GM18505 (cell line): Measurements from ENCODE around the gene TNS3.

ENCODE experiments used
- ATAC-seq: cut with Tn5 transposase; IDR thresholded peaks from one replicate; pipeline ENCODE4 v1.9.1; 2021; ENCODE audit not compliant: unreplicated experiment
- POLR2A ChIP-seq: IDR thresholded peaks from 4 replicates; pipeline ENCODE4 v1.6.1; 2011; ENCODE audit warnings: borderline replicate concordance; ENCODE audit not compliant: insufficient read depth, insufficient read length; ENCODE audit errors: extremely low read depth

The TNS3 gene

DNA sequence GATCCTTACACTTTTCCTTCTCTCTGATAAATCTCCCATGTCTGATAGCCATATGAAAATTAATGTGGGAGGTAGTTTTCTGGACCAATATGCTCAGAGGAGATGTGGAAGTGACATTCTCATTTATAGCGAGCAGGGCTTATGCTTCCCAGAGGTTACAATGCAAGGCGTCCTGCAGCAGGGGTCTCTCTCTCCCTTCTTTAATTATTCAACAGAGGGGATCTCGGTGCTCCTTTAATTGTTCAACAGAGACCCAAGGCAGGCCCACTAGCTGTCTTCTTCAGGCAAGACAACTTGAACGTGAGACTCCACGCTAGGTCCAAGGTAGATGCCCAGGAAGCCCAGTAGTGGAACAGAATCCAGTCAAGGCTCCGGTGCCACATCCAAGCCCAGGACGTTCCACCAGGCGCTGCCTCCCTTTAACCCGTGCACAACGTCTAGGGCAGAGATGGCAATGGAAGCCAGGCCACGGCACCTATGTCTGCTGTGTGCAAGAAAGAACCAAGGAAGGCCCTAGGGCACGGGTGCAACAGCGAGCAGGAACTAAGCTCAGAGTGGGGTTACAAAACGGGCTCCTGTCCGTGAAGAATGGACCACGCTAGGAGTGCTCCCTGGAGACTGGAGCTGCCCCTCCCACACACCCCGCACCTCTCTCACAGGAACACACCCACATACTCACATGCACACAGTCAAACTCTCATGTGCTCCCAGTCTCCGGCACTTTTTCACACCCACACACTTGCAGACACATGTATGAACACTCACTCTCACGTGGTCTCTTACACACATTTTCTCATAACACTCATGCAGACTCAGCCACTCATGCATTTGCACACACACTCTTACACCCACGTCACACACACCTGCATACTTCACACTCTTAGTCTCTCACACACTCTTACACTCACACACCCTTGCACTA lies 230.4 kb downstream of the TNS3 start:
- no peak for ATAC-seq
- TF ChIP-seq POLR2A = no peak

GRCh38 chr7:47350425-47350824 lies 231.5 kb downstream of the TNS3 start:
- ATAC-seq = no peak
- TF ChIP-seq POLR2A = no peak

DNA sequence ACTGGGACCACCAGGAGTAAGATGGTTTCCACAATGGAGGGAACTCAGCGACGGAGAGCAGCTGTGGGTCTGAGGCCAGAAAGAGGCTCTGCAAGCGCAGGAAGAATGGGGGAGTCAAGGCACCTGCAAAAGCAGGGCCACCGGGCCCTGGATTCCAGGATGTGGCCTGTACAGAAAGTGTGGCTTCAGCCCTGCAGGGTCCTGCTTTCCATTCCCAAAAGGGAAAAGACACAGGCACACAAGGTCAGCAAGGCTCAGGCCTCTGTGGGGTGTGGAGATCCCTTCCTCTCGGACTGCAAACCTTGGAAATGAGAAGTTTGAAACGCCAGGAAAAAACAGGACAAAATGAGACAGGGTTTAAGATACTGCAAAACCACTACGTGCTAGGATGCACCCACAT lies 232.5 kb downstream of the TNS3 start:
- no peak for ATAC-seq
- TF ChIP-seq POLR2A = no peak

DNA sequence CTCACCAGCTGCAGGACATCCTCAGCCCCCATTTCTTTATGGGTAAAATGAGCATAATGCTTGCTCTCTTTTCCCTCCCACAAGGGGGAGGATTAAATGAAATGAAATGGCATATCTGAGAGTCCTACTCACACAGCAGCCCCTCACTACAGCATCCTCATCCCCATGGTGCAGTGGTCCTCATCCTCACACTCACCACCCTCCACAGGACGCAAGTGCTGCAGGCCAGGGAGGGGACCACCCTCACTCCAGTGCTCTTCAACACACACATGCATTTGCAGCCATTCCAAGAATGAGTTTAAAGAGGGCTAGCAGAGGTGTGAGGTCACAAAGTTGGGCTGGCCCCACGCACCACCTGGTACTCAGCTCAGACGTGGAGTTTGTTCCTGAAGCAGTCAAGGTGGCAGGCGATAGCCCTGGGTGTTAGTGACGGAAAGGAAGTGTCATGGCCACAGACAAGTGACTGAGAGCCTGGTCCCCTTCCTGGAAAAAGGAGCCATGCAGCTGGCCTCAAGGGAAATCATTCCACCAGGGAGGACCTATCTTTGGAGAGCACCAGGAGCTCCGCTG lies 234.0 kb downstream of the TNS3 start:
- ATAC-seq = no peak
- no peak for TF ChIP-seq POLR2A

DNA sequence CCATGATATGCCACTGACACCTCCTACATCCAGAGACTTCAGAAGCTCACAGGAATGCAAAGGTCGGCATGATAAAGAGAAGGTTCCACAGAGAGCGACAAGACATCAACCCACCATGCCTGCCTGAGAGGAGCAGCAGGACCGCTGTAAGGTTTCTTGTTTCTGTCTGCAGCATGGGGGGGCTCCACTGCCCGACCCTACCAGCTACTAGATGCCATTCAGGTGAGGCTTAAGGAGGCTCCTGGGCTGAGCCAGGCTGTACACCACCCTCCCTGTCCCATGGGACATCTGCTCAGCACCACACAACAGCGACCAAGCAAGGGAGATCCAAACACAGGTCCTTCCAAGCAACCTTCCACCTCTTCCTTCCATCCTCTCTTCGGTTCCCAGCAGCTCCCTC lies 234.6 kb downstream of the TNS3 start:
- TF ChIP-seq POLR2A = no peak
- ATAC-seq = no peak

- no peak for TF ChIP-seq POLR2A
- no peak for ATAC-seq
Observed at GRCh38 chr7:47346377-47346914, 235.5 kb downstream of the TNS3 start.

DNA sequence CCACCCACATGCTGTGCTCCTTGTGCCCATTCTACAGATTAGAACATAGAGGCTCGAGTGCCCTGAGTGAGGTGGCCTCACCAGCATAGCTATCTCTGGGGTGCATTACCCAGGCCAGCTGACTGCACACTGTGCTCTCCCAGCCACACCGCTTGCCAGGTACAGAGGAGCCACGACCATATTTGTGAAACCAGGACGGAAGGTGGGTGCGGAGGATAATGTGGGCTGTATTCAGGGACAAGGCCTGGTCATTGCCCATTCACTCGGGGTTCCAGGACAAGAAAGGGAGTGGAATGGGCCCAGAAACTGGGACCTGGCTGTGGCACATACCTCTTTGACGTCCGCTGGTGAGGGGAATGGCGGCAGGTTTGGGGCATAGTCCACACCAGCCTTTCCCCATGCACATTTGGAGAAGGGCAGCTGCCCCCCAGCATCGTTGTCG lies 236.0 kb downstream of the TNS3 start:
- TF ChIP-seq POLR2A = no peak

DNA sequence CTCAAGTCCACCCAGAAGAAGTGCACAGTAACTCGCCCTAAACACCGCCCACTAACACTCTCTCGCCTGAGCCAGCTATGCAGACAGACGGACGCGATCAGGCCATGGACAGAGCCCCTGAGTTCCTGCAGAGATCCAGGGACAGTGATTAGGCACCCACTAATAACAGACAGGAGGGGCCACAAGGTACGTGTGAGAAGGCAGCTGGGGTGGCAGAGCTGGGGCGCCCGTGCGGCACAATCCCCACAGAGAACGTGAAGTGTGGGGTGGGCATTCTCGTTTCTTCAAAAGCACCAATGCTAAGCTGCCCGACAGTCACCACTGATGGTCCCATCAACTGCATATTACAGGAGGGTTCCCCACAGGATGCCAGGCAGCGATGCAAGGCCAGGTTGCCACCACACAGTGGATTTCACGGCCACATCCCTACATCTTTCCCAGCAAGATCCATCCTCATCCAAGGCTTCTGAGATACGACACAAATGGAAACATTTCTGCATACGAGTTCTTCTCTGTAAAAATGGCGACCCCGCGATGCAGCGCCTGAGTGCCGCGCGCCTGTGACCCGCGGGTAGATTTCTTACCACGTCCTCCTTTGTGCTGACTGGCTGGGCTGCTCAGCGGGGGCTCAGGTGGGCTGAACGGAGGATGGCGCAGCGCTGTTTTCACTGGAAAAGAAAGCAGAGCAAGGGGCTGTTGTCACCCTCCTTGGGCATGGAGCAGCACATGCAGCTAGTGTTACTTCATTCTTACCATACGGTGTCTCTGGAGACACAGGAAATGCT lies 237.5 kb downstream of the TNS3 start:
- TF ChIP-seq POLR2A = no peak
- ATAC-seq = no peak

More for the DNA sequence above, 236.0 kb downstream of the TNS3 start:
- no peak for ATAC-seq

- no peak for ATAC-seq
- TF ChIP-seq POLR2A = no peak
Observed at GRCh38 chr7:47343061-47343455, 238.9 kb downstream of the TNS3 start.

GRCh38 chr7:47342296-47343060 lies 239.4 kb downstream of the TNS3 start:
- no peak for ATAC-seq
- TF ChIP-seq POLR2A = no peak

DNA sequence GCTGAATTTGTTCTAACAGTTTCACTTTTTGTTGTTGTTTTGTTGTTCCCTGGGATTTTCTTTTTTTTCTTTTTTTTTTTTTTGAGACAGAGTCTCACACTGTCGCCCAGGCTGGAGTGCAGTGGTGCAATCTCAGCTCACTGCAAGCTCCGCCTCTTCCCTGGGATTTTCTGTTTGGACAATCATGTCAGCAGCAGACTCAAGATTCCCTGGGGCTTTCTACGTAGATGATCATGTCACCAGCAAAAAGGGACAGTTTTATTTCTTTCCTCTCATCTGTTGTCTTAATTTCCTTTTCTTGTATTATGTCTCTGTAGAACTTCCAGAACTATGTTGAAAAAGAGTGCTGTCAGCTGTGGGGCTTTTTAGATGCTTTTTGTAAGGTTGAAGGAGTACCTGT lies 241.4 kb downstream of the TNS3 start:
- no peak for ATAC-seq
- TF ChIP-seq POLR2A = no peak

GRCh38 chr7:47338026-47338425 lies 243.9 kb downstream of the TNS3 start:
- no peak for TF ChIP-seq POLR2A

GRCh38 chr7:47337531-47337930 lies 244.4 kb downstream of the TNS3 start:
- no peak for TF ChIP-seq POLR2A
- no peak for ATAC-seq

More at GRCh38 chr7:47338026-47338425, 243.9 kb downstream of the TNS3 start:
- no peak for ATAC-seq
